Measurements from ENCODE around the gene FBXW8. TPM values are rescaled to one million over a fixed set of nuclear protein-coding genes. Genes with fewer than 3 reads are reported as not detected.

Gene FBXW8
- total RNA-seq, 1 donor from 2014 or later = 3.3 TPM

GRCh38 chr12:116897476-116897875, 13.3 kb upstream of the FBXW8 start:
- intact Hi-C loops (cut with DNase I) = no loop called here
- TF ChIP-seq, protein P1, sequence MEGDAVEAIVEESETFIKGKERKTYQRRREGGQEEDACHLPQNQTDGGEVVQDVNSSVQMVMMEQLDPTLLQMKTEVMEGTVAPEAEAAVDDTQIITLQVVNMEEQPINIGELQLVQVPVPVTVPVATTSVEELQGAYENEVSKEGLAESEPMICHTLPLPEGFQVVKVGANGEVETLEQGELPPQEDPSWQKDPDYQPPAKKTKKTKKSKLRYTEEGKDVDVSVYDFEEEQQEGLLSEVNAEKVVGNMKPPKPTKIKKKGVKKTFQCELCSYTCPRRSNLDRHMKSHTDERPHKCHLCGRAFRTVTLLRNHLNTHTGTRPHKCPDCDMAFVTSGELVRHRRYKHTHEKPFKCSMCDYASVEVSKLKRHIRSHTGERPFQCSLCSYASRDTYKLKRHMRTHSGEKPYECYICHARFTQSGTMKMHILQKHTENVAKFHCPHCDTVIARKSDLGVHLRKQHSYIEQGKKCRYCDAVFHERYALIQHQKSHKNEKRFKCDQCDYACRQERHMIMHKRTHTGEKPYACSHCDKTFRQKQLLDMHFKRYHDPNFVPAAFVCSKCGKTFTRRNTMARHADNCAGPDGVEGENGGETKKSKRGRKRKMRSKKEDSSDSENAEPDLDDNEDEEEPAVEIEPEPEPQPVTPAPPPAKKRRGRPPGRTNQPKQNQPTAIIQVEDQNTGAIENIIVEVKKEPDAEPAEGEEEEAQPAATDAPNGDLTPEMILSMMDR (IDR thresholded peaks at IDR 0.05) = no peak
- DNase-seq (ENCODE audit: low spot score in 2 of 2) = no peak
- no peaks in the 10 kb centered on the region for H3K36me3 ChIP-seq
- H3K27me3 ChIP-seq = no peaks in the 10 kb centered on the region
- no peaks in the 10 kb centered on the region for H3K9me3 ChIP-seq
- no peak overlapping the region for H3K27ac ChIP-seq
- no peak overlapping the region for H3K4me3 ChIP-seq
- H3K4me1 ChIP-seq = no peaks in the 10 kb centered on the region

DNA sequence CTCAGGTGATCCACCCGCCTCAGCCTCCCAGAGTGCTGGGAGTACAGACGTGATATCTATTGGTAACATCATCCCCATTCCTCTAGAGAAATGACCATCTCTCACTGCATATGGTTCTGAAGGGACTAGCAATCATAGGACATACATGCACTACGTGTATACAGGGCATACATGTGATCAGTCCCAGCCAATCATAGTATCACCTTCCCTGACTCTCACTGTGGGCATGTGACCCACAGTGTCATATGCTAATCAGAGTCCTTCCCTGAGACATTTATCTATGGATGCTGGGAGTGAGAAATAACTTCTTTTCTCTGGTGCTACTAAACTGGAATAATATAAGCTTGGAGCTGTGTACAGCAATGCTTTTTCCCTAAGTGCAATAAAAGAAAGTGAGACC, 12.1 kb upstream of the FBXW8 start:
- Histone ChIP-seq H3K36me3 (no peaks in the 10 kb centered on the region), H3K27ac (no peak overlapping the region), H3K27me3 (no peaks in the 10 kb centered on the region), H3K4me3 (no peak overlapping the region), H3K9me3 (no peaks in the 10 kb centered on the region), H3K4me1 (no peaks in the 10 kb centered on the region)
- no peak for DNase-seq (ENCODE audit: low spot score in 2 of 2)
- TF ChIP-seq, protein P1 (IDR thresholded peaks at IDR 0.05) = no peak
- intact Hi-C loops (cut with DNase I) = no loop called here

- intact Hi-C loops (cut with DNase I) = no loop called here
Measured at GRCh38 chr12:116901612-116902011, 9.1 kb upstream of the FBXW8 start.

DNA sequence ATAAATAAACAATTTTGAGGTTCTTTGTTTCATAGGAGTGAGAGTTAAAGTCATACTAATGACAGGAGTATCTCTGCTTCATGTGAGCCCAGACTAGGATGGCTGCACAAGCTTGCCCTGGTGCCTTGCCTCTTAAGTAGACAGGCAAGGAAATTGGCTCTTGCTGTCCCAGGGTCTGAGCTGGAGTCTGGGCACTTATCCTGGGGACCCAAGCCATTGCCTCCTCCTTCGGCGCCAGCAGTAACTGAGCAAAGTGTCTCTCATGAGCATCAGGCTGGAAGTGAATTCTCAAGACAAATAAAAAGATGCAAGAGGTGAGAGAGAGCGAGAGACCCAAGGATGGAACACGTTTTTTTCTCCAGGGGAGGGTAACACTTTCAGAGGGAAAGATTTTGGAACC, 6.9 kb upstream of the FBXW8 start:
- no peaks in the 10 kb centered on the region for H3K36me3 ChIP-seq
- no peak overlapping the region for H3K4me3 ChIP-seq
- no peaks in the 10 kb centered on the region for H3K4me1 ChIP-seq
- intact Hi-C loops (cut with DNase I) = no loop called here
- no peaks in the 10 kb centered on the region for H3K27me3 ChIP-seq
- DNase-seq (ENCODE audit: low spot score in 2 of 2) = no peak
- no peak overlapping the region for H3K27ac ChIP-seq
- no peaks in the 10 kb centered on the region for H3K9me3 ChIP-seq
- TF ChIP-seq, protein P1 (IDR thresholded peaks at IDR 0.05) = no peak

More at GRCh38 chr12:116901612-116902011, 9.1 kb upstream of the FBXW8 start:
- Histone ChIP-seq H3K4me3 (no peak overlapping the region), H3K27ac (no peak overlapping the region), H3K9me3 (no peaks in the 10 kb centered on the region), H3K4me1 (no peaks in the 10 kb centered on the region), H3K27me3 (no peaks in the 10 kb centered on the region), H3K36me3 (no peaks in the 10 kb centered on the region)
- no peak for DNase-seq (ENCODE audit: low spot score in 2 of 2)
- TF ChIP-seq, protein P1 (IDR thresholded peaks at IDR 0.05) = no peak

DNA sequence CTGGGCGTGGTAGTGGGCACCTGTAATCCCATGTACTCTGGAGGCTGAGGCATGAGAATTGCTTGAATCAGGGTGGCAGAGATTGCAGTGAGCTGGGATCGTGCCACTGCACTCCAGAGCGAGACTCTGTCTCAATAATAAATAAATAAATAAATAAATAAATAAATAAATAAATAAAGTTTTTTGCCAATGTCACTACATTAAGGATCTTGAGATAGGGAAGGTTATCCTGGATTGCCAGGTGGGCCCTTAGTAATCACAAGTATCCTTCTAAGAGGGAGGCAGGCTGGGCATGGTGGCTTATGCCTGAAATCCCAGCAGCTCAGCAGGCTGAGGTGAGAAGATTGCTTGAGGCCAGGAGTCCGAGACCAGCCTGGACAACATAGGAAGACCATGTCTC, 4.5 kb upstream of the FBXW8 start:
- no peaks in the 10 kb centered on the region for H3K9me3 ChIP-seq
- no peak for DNase-seq (ENCODE audit: low spot score in 2 of 2)
- no peak overlapping the region for H3K4me3 ChIP-seq
- no peak overlapping the region for H3K27ac ChIP-seq
- peaks cover 2 to 3% of the 10 kb centered on the region in 2 donors for H3K4me1 ChIP-seq
- TF ChIP-seq, protein P1 (IDR thresholded peaks at IDR 0.05) = no peak
- H3K27me3 ChIP-seq = no peaks in the 10 kb centered on the region
- intact Hi-C loops (cut with DNase I) = no loop called here
- no peaks in the 10 kb centered on the region for H3K36me3 ChIP-seq

- no peaks in the 10 kb centered on the region for H3K36me3 ChIP-seq
- TF ChIP-seq, protein P1 (IDR thresholded peaks at IDR 0.05) = no peak
- H3K27ac ChIP-seq = peak overlapping the region in 1 of 2 donors; percentile 78
- peak overlapping the region; percentile 94 to 100 for H3K4me3 ChIP-seq
- no peaks in the 10 kb centered on the region for H3K27me3 ChIP-seq
- DNase-seq (ENCODE audit: low spot score in 2 of 2) = no peak
- peaks cover 3 to 12% of the 10 kb centered on the region in 2 donors for H3K4me1 ChIP-seq
- no peaks in the 10 kb centered on the region for H3K9me3 ChIP-seq
- intact Hi-C loops (cut with DNase I) = no loop called here
Measured at GRCh38 chr12:116910280-116910644, 488 bp upstream of the FBXW8 start.

Data from ascending aorta (tissue), 2 donors.